ENCODE data around the gene ARFGEF3.
"Not testable (repeated sequence)": the region's sequence is repeated elsewhere in the genome, so short reads cannot be mapped to it uniquely, and the experiment has no call there.

ARFGEF3 gene

DNA sequence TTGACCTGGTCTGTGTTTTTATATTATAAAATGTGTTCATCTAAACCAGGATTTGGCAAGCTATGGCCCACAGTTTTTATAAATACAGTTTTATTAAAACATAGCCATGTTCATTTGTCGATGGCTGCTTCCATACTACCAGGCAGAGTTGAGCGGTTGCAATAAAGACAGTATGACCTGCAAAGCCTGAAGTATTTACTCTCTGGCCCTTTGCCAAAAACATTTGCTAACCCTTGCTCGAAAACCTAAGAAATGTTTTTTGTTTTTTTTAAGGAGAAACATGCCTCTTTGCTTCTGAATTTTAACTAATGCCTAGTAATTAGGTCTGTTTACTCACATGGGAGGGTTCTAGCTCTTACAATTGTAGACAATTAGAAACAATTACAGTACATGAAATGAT is 148.6 kb downstream of the ARFGEF3 start:
- no peak for DNase-seq

DNA sequence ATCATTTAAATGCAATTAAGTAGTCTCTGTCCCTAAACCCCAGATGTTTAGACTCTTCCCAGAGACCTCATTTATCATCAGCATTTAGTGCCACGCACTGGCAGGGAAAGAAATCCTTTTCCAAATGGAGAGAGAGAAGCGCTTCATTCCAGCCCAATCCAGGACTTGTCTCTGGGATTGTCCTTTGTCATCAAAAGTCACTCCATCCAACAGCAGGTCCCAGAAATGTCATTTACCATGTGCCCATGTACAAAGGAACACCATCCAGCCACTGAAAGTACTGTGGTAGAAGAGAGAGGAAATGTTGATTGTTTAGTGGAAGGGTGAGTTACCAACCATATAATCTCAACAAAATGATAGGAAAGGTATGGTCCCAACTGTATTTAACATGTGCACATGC is 149.1 kb downstream of the ARFGEF3 start:
- no peak for DNase-seq

DNA sequence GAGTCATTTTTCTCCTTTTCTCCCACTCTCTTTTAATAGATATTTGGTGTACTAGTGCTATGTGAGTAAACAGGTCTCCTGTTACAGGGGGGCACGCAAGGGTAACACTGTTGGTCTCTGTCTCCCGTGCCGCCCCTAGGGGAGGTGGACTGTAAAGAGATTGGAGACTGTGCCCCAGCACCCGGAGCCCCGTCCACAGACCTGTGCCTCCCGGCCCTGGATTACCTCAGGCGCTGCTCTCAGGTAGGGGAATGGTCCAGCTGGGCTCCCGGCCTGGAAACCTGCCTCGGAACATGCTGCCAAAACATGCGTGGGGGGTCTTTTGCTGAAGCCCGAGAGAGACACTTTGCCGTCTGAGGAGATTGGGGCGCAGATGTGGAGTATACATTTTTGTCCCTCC is 149.5 kb downstream of the ARFGEF3 start:
- no peak for DNase-seq

DNA sequence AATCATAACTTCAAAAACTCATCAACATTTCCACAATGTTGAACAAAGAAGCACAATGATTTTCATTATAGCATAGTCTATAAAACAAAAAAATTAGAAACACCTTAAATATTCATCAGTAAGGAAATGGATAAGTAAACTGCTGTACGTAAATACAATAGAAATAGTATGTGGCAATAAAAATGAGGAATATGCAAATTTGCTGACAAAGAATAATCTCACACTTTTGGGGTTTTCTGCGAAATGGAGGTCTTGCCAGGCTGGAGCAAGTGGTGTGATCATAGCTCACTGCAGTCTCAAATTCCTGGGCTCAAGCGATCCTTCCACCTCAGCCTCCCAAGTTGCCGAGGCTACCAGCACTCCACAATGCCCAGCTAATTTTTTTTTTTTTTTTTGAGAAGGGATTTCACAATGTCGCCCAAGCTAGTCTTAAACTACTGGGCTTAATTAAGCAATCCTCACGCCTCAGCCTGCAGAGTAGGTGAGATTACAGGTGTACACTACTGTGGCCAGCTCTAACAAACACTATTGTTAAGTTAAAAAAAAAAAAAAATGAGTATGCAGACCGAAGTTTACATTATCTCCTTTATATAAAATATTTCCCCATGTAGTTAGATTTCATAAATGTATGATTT is 157.1 kb downstream of the ARFGEF3 start:
- DNase-seq = no peak

DNA sequence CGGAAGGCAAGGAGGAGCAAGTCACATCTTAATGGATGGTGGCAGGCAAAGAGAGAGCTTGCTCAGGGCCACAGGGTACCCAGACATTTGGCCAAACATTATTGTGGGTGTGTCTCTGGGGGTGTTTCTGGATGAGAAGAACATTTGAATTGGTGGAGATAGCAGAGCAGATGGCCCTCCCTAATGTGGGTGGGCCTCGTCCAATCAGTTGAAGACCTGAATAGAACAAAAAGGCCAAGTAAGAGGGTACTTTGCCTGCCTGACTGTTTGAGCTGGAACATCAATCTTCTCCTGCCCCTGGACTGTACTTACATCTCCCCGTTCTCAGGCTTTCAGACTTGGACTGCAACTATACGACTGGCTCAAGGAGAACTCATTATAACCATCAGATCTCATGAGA is 160.2 kb downstream of the ARFGEF3 start:
- no peak for DNase-seq

DNA sequence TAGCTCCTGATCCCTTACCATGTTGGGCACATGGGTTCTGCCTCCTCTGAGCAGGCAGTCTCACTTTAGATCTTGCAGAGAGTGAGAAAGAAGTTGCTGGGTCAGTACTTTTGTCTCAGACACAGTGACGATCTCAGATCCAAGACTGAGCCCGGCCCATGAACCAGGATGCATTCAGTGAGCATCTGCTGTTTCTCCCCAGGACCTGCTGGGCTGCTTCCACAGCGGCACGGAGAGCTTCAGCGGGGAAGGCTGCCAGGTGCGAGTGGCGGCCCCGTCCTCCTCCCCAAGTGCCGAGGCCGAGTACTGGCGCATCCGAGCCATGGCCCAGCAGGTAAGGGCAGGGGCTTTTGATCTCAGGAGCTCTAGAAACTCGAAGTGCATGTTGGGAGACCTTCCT is 162.1 kb downstream of the ARFGEF3 start:
- no peak for DNase-seq

DNA sequence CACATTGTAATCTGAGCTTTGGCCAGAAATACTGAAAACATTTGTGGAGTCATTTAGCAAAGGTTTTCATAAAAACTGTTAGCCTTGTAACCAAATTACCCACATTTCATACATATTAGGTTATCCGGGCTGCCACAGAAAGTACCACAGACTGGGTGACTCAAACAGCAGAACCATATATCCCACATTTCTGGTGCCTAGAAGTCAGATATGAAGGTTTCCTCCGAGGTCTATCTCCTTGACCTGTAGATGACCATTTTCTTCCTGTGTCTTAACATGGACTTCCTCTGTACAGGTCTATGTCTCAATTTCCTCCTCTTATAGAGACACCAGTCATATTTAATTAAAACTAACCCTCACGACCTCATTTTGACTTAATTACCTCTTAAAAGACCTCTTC is 166.5 kb downstream of the ARFGEF3 start:
- DNase-seq = no peak

DNA sequence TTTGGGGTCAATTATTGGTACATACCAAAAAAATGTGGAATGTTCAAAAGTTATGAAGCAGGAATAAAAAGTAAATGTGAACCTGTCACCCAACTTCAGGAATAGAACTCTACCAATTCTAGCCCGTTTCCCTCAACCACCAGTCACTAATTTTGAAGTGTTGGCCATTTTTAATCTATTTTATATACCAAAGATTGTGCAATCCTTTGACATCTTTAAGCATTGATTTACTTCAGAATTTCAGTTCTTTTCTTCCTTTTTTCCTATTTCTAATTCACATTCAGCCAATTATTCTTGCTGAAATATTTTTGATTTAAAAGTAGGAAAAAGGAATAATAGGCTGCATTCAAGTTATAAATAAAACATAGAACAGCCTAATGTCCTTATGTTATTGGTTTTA is 169.0 kb downstream of the ARFGEF3 start:
- no peak for DNase-seq

DNA sequence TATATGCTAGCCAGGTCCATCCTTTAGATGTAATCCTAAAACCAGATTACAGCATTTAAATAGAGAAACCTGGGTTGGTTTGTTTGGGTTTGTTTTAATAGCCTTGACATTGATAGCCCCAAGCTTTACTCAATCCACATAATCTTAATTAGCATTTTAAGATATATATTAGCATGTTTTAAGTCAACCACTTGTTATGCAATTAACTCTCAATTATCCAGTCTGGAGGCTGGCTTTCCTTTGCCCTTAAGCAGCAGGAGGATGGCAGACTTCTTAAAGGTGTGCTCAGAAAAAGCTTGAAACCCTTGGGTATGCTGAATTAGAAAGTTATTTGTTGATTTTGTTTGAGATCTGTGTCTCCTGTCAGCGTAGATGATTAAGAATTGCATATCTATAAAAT is 169.7 kb downstream of the ARFGEF3 start:
- no peak for DNase-seq

DNA sequence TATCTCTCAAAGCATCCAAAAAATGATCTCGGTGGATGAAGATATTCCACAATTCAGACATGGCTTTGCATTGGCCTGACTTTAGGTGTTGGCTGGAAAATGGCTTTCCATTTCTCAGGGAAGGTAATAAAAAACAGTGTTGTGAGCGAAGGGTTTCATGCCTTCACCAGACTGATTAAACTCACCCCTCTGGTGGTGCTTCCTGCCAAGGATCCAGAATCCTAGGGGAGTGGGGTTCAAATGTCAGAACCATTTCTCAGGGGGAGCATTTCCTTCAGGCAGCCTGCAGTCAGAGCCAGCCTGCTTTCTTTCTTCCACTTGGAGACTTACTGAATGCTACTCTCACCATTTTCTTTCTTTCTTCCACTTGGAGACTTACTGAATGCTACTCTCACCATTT is 170.2 kb downstream of the ARFGEF3 start:
- no peak for DNase-seq

DNA sequence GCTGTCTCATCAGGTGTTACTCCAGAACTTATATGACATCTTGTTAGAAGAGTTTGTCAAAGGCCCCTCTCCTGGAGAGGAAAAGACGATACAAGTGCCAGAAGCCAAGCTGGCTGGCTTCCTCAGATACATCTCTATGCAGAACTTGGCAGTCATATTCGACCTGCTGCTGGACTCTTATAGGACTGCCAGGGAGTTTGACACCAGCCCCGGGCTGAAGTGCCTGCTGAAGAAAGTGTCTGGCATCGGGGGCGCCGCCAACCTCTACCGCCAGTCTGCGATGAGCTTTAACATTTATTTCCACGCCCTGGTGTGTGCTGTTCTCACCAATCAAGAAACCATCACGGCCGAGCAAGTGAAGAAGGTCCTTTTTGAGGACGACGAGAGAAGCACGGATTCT is 172.3 kb downstream of the ARFGEF3 start:
- DNase-seq = no peak

DNA sequence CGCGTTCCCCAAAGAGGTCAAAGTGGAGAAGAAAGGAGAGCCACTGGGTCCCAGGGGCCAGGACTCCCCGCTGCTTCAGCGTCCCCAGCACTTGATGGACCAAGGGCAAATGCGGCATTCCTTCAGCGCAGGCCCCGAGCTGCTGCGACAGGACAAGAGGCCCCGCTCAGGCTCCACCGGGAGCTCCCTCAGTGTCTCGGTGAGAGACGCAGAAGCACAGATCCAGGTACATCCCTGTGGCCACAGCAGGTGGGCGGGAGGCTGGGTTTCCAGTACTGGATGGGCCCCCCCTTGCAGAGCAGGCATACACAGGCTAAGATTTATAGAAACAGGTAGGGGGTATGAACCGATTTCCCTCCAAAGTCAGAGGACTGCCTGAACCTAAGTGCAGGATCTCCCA is 173.2 kb downstream of the ARFGEF3 start:
- DNase-seq = no peak

DNA sequence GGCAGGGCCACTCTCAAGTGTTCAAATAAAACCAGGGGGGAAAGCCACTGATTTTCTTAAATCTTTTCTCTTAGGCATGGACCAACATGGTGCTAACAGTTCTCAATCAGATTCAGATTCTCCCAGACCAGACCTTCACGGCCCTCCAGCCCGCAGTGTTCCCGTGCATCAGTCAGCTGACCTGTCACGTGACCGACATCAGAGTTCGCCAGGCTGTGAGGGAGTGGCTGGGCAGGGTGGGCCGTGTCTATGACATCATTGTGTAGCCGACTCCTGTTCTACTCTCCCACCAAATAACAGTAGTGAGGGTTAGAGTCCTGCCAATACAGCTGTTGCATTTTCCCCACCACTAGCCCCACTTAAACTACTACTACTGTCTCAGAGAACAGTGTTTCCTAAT is 174.5 kb downstream of the ARFGEF3 start:
- DNase-seq = no peak

DNA sequence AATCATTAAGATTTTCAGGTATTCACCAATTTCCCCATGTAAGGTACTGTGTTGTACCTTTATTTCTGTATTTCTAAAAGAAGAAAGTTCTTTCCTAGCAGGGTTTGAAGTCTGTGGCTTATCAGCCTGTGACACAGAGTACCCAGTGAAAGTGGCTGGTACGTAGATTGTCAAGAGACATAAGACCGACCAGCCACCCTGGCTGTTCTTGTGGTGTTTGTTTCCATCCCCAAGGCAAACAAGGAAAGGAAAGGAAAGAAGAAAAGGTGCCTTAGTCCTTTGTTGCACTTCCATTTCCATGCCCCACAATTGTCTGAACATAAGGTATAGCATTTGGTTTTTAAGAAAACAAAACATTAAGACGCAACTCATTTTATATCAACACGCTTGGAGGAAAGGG is 175.3 kb downstream of the ARFGEF3 start:
- no peak for DNase-seq

DNA sequence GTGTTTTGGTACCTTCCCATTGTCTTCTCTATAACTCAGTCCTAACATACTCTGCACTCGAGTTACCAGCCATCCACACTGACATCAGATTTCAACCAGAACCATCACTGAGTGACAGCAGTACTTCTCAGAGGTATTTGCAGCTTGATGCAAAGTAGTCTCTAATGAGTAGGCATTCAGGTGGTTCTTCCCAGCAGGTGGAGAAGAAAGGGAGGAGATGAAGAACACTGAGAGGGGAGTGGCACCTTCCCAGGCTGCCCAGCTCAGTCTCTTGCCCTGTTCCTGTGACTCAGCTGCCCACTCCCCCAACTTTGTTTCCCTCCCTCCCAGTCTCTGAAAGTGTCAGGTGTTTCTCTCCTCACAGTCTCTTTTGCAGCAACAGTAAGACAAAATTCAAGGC is 177.3 kb downstream of the ARFGEF3 start:
- no peak for DNase-seq

DNA sequence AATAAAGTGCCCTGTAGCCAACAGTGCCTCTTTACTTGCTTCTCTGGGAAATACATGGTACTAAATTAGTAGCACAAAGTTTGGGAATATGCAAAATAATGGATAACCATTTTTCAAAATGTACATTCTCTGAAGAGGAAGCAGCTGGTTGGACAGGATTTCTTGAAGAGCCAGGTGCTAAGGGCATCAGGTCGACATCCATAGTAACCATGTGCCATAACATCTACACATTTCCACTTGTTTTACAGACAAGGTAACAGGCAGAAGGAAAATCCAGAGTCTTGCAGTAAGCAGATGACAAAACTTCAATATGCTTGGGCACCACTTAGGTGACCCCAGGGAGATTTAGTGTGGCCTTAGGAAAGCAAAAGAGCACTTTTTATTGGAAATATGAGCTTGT is 179.4 kb downstream of the ARFGEF3 start:
- no peak for DNase-seq

DNA sequence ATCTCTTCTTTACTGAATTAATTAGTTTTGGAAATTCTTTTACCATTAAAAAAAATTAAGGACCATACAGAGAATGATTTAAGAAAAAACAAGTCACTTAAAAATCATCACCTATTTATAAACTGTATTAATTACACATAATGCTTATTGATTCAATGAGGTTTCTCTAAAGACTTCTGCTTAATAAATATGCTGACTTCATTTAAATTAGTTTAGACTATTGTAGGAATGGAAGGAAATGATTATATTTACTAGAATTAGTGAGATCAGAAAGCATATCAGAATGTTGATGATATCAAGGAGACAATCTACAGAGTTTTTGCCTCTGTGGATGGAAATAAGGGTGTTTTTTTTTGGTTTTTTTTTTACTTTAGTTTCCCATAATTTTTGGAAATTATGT is 181.4 kb downstream of the ARFGEF3 start:
- DNase-seq = no peak

DNA sequence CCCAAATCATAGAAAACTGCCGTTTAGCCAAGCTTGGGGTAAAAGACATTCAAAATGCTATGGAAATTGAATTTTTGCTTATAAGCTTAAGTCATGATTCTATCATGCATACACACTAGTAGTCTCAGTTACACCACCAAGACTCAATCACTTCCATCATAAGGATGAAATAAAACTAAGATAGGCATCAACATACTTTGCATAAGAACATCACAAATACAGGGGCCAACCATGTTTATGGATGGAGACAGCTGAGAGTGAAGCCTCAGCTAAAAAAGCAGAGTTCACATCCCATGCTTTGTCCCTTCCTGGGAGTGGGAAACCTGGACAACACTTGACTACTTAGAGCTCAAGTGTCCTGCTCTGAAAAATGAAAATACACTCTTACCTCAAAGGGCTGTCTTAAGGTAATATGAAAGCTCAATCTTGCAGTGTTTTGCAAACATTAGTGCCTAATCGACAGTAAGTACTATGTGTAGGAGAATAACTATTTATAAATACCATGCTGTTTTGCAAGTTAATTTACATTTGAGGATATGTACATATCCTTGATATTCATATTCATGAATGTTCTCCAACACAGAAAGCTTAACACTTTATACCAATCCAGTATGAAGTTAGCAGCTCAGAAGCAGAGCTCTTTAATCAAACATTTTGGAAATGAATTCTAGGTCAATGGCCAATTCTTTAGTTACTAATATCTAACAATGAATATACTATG is 184.0 kb downstream of the ARFGEF3 start:
- DNase-seq = no peak

DNA sequence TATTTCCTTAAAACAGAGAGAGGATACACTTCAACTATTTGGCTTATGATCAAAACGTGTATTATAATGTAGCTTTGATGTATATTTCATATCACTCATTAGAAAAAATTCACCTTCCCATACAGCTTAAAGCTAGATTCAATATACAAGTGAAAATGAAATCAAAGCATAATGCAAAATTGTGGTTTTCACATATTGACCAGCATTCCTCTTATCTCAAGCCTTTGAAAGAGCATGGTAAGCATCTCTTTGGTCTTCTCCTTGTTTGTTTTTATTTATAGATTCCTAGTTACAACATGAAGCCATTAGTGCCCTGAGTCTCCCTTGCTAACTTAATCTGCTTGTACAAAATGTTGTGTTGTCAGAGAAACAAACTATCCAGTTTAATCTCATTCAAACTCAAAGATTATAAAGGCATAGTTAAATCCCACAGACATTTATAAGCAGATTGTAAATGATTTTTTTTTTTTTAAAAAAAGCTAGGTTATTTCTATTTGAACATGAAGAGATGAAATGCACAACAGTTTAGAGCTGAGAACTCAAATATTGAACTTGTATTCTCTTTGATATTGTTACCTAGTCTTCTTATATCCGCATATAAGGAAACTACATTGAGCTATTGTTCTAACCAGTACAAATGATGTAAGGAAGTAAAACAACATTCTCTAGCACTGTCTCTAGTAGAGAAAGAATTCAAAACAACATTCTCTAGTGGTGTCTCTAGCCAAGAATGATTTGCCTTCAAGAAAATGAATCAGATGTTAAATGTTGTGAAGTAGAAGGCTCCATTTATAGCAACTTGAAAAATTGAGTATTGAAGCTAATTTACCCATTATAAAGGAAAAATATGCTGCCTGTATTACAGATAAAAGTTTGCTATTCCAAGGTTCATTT is 184.8 kb downstream of the ARFGEF3 start:
- no peak for DNase-seq

DNA sequence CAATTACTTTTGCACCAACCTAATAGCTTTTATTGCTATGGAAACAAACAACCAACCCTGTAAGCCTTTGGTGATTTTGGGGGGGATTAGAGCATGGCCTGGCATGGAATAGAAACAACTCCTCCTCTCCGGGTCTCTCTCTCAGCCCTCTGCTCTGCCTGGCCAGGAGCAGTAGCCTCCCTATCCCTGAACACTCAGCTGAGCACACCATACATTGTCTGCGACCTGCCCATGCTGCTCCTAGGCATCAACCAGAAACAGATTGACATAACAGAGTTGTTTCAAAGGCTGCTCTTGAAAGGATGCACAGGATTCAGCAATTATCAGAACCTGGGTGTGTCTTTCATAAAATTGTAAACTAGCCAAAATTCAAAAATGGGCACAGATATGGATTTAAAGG is 186.1 kb downstream of the ARFGEF3 start:
- no peak for DNase-seq

DNA sequence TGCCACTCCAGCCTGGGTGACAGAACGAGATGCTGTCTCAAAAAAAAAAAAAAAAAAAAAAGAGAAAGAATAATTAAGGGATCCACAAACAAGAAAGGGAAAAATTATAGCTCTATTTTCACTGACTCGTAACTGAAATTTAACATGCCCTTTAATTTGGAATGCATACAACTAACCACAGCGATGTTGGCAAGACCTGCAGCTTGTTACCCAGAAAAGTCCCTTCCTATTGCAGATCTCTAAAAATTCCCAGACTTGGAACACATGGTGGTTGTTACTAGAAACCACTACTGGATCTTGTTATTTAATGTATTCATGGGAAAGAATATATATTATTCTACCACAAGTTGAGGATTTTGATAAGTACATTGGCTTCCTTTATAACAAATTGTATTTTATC is 188.2 kb downstream of the ARFGEF3 start:
- DNase-seq = no peak

DNA sequence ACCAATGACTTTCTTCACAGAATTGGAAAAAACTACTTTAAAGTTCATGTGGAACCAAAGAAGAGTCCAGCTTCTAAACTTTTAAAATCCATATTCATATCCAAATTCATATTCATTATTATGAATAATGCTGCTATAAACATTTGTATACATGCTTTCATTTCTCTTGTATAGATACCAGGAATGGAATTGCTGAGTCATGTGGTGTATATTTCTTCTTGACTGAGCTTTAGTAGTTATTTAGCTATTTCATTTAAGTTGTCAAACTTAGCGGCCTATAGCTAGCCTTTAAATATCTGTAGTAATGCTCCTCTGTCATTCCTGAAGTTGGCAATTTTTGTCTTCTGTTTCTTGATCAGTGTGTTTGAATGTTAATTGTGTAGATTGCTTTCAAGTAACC is 196.2 kb downstream of the ARFGEF3 start:
- no peak for DNase-seq

DNA sequence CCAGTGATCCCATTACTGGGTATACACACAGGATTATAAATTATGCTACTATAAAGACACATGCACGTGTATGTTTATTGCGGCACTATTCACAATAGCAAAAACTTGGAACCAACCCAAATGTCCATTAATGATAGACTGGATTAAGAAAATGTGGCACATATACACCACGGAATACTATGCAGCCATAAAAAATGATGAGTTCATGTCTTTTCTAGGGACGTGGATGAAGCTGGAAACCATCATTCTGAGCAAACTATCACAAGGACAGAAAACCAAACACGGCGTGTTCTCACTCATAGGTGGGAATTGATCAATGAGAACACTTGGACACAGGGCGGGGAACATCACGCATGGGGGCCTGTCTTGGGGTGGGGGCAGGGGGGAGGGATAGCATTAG is 206.9 kb downstream of the ARFGEF3 start:
- not testable (repeated sequence) for DNase-seq

All from NCI-H1694 (cell line).